ENCODE measurements around the gene PLA2G7. TPM values are rescaled to one million over a fixed set of nuclear protein-coding genes. Genes with fewer than 3 reads are reported as not detected.

Gene PLA2G7
- total RNA-seq, 1 experiment from 2014 or later = 0.41 TPM

- ATAC-seq (no peak), DNase-seq (ENCODE audit: low read depth, low spot score) (no peak)
- in situ Hi-C loops (cut with HindIII; ENCODE audit: low pct_unique_long_range_greater_than_20kb, low sequenced_read_pairs) = no loop called here
- TF ChIP-seq TCF7L2 (IDR thresholded peaks at IDR 0.05; ENCODE audit: low read depth, low read length) = no peak
- TF ChIP-seq CTCF (IDR thresholded peaks at IDR 0.05) = no peak
- TF ChIP-seq SIN3A (IDR thresholded peaks at IDR 0.05; ENCODE audit: borderline replicate concordance, insufficient read depth, low read depth, low read length) = no peak
- no peak for TF ChIP-seq REST (IDR thresholded peaks at IDR 0.05; ENCODE audit: insufficient read depth in 1 of 2, low read depth in 2 of 2, low read length in 1 of 2)
- no peak for TF ChIP-seq POLR2AphosphoS5 (IDR thresholded peaks at IDR 0.05; ENCODE audit: low read depth, low read length)
- Histone ChIP-seq H3K36me3 (ENCODE audit: control insufficient read depth, insufficient read depth, low read length) (no peaks in the 10 kb centered on the region), H3K27ac (ENCODE audit: low read length) (no peak overlapping the region), H3K4me3 (ENCODE audit: low read depth in 2 of 2, low read length in 2 of 2) (no peak overlapping the region), H3K9me3 (ENCODE audit: control insufficient read depth, insufficient read depth, low read depth, low read length) (no peaks in the 10 kb centered on the region), H3K4me1 (ENCODE audit: control insufficient read depth, insufficient read depth, low read length) (no peaks in the 10 kb centered on the region), H3K27me3 (ENCODE audit: control insufficient read depth, insufficient read depth, low read length) (peaks cover 2% of the 10 kb centered on the region; the same call in 1 of the 2 replicates)
- BruUV-seq (replicated peaks) = no TSS peak
- intact Hi-C loops (cut with micrococcal nuclease; ENCODE audit: unreplicated experiment) = no loop called here
- ChIA-PET CTCF (interaction anchor here (0.6 kb wide), 1 partner anchor 16 kb away, joined by 3 read pairs; no protein-coding TSS in a partner anchor), POLR2A (no interaction called here)
These were observed 16.1 kb downstream of the PLA2G7 start for GRCh38 chr6:46719099-46719498.

DNA sequence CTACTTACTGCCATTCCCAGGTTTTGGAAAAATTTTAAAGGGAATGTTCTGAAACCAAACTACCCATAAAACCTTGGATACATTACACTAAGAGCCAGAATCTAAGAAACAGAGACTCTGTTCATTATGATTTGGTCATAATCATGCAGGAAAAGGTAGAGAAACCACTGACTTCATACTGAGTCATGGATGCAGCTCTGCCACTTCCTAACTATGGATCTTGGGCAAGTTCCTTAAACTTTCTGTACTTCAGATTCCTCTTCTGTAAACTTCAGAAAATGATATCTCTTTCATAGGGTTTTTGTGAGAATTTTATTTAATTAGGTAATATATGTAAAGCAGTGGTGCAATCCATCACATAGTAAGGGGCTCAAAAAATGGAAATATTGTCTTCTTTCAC is 20.0 kb downstream of the PLA2G7 start:
- CTCF ChIA-PET = no interaction called here
- POLR2A ChIA-PET = no interaction called here
- ATAC-seq = no peak

More for the DNA sequence above, 20.0 kb downstream of the PLA2G7 start:
- Histone ChIP-seq H3K27me3 (ENCODE audit: control insufficient read depth, insufficient read depth, low read length) (peaks cover 2% of the 10 kb centered on the region; the same call in 1 of the 2 replicates), H3K4me3 (ENCODE audit: low read depth in 2 of 2, low read length in 2 of 2) (no peak overlapping the region), H3K36me3 (ENCODE audit: control insufficient read depth, insufficient read depth, low read length) (no peaks in the 10 kb centered on the region), H3K27ac (ENCODE audit: low read length) (no peak overlapping the region), H3K9me3 (ENCODE audit: control insufficient read depth, insufficient read depth, low read depth, low read length) (no peaks in the 10 kb centered on the region), H3K4me1 (ENCODE audit: control insufficient read depth, insufficient read depth, low read length) (no peaks in the 10 kb centered on the region)
- no peak for TF ChIP-seq SIN3A (IDR thresholded peaks at IDR 0.05; ENCODE audit: borderline replicate concordance, insufficient read depth, low read depth, low read length)
- TF ChIP-seq POLR2AphosphoS5 (IDR thresholded peaks at IDR 0.05; ENCODE audit: low read depth, low read length) = no peak
- TF ChIP-seq REST (IDR thresholded peaks at IDR 0.05; ENCODE audit: insufficient read depth in 1 of 2, low read depth in 2 of 2, low read length in 1 of 2) = no peak
- no peak for TF ChIP-seq TCF7L2 (IDR thresholded peaks at IDR 0.05; ENCODE audit: low read depth, low read length)
- no peak for TF ChIP-seq CTCF (IDR thresholded peaks at IDR 0.05)
- intact Hi-C loops (cut with micrococcal nuclease; ENCODE audit: unreplicated experiment) = no loop called here
- in situ Hi-C loops (cut with HindIII; ENCODE audit: low pct_unique_long_range_greater_than_20kb, low sequenced_read_pairs) = no loop called here
- no peak for DNase-seq (ENCODE audit: low read depth, low spot score)
- BruUV-seq (replicated peaks) = no TSS peak

Measured in Panc1 (cell line).